Right lobe of liver (tissue), 4 donors: ENCODE measurements around the gene ZFYVE9.

Experiments used
- POLR2A ChIP-seq: fragments of 450-650 bp; IDR thresholded peaks from one replicate; pipeline ENCODE4 v1.6.1; 2017; ENCODE audit warnings: antibody characterized with exemption, mild to moderate bottlenecking
- TF ChIP-seq, protein P1 (sequence below), 4 donors: fragments of 200-600 bp in 3 of 4; fragments of 450-650 bp in 1 of 4; IDR thresholded peaks; one replicate each; pipeline versions ENCODE4 v1.5.1 to v1.8.0; 2016 to 2022; ENCODE audit warnings: antibody characterized with exemption in 4 of 4, mild to moderate bottlenecking in 2 of 4
- donor health status: DM: no; HTN: no; CAD: no.
- donor health status: DM: no; HTN: no; CAD: no.
- donor health status: DM: no; HTN: yes; CAD: no.

GRCh38 chr1:52191395-52191965, 49.6 kb downstream of the ZFYVE9 start:
- TF ChIP-seq, protein P1, sequence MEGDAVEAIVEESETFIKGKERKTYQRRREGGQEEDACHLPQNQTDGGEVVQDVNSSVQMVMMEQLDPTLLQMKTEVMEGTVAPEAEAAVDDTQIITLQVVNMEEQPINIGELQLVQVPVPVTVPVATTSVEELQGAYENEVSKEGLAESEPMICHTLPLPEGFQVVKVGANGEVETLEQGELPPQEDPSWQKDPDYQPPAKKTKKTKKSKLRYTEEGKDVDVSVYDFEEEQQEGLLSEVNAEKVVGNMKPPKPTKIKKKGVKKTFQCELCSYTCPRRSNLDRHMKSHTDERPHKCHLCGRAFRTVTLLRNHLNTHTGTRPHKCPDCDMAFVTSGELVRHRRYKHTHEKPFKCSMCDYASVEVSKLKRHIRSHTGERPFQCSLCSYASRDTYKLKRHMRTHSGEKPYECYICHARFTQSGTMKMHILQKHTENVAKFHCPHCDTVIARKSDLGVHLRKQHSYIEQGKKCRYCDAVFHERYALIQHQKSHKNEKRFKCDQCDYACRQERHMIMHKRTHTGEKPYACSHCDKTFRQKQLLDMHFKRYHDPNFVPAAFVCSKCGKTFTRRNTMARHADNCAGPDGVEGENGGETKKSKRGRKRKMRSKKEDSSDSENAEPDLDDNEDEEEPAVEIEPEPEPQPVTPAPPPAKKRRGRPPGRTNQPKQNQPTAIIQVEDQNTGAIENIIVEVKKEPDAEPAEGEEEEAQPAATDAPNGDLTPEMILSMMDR (IDR thresholded peaks at IDR 0.05): no peak
- no peak for TF ChIP-seq POLR2A
